Measurements from ENCODE around the gene MAML1. TPM values are rescaled to one million over a fixed set of nuclear protein-coding genes. Genes with fewer than 3 reads are reported as not detected.

Gene MAML1
- polyA plus RNA-seq, 1 of the 3 experiments (the other 2 are of a cell fraction) = 8.1 TPM

GRCh38 chr5:179720222-179720621 is 12.4 kb upstream of the MAML1 start:
- POLR2A ChIA-PET = no interaction called here
- DNase-seq = no peak
- Histone ChIP-seq H3K27me3 (ENCODE audit: insufficient read depth) (no peaks in the 10 kb centered on the region), H3K9ac (no peak overlapping the region), H3K4me3 (ENCODE audit: low read depth in 2 of 2, low read length in 1 of 2) (no peak overlapping the region), H3K9me3 (no peaks in the 10 kb centered on the region), H3F3A (replicated peaks; ENCODE audit: insufficient read depth) (peaks cover 34% of the 10 kb centered on the region), H4K20me1 (ENCODE audit: insufficient read depth) (0 out of 2 replicates have a peak, but pooled peaks cover 5% of the 10 kb centered on the region), H3K36me3 (replicated peaks in 1 of 2; ENCODE audit: control insufficient read depth in 1 of 2, insufficient read depth in 2 of 2, low read length in 1 of 2) (peaks cover 77 to 92% of the 10 kb centered on the region in 2 experiments), H3K4me1 (ENCODE audit: control insufficient read depth in 1 of 2, insufficient read depth in 2 of 2, low read depth in 1 of 2, low read length in 1 of 2) (no peaks in the 10 kb centered on the region), H3K27ac (ENCODE audit: low read depth in 2 of 2, low read length in 1 of 2) (no peak overlapping the region; a peak in 1 of 4 replicates), H3K4me2 (no peak overlapping the region), H3K79me2 (ENCODE audit: insufficient read depth) (peaks cover 70% of the 10 kb centered on the region), H2AFZ (ENCODE audit: low read depth) (no peak overlapping the region), H3K9me2 (no peaks in the 10 kb centered on the region)
- no peak for TF ChIP-seq EZH2phosphoT487 (IDR thresholded peaks at IDR 0.05; ENCODE audit: borderline replicate concordance, low read depth)
- WGBS (ENCODE audit: low lambda C conversion rate) = 84% methylated on average over 2 of the region's 2 CpGs
- CTCF ChIA-PET = interaction anchor here (1.4 to 1.7 kb wide), 2 partner anchors 12 to 18 kb away, joined by 4 read pairs; partner anchors contain the start of gene MAML1

GRCh38 chr5:179724163-179724562 is 8.5 kb upstream of the MAML1 start:
- peaks cover 48% of the 10 kb centered on the region for H3K79me2 ChIP-seq (ENCODE audit: insufficient read depth)
- no peaks in the 10 kb centered on the region for H3K27me3 ChIP-seq (ENCODE audit: insufficient read depth)
- WGBS (ENCODE audit: low lambda C conversion rate) = 98% methylated on average over 4 of the region's 4 CpGs
- no peak overlapping the region for H2AFZ ChIP-seq (ENCODE audit: low read depth)
- H3K4me2 ChIP-seq = no peak overlapping the region
- no peaks in the 10 kb centered on the region for H3K9me2 ChIP-seq
- H3F3A ChIP-seq (replicated peaks; ENCODE audit: insufficient read depth) = peaks cover 56% of the 10 kb centered on the region
- POLR2A ChIA-PET = interaction anchor here (0.6 kb wide), 1 partner anchor 9 kb away, joined by 4 read pairs; no protein-coding TSS in a partner anchor
- DNase-seq = no peak
- no peak overlapping the region for H3K9ac ChIP-seq
- TF ChIP-seq SMC3 (IDR thresholded peaks at IDR 0.05; ENCODE audit: low read depth, low read length) = no peak
- no peak for TF ChIP-seq NRF1 (IDR thresholded peaks at IDR 0.05; ENCODE audit: low read depth, low read length)
- no peak for TF ChIP-seq RFX5 (IDR thresholded peaks at IDR 0.05; ENCODE audit: low read length)
- no peak for TF ChIP-seq MEF2A (IDR thresholded peaks at IDR 0.05; ENCODE audit: borderline replicate concordance, low read depth)
- TF ChIP-seq RAD21 (IDR thresholded peaks at IDR 0.05; ENCODE audit: low read length) = no peak
- TF ChIP-seq MXI1 (IDR thresholded peaks at IDR 0.05; ENCODE audit: low read depth, low read length) = no peak
- TF ChIP-seq, protein P1, sequence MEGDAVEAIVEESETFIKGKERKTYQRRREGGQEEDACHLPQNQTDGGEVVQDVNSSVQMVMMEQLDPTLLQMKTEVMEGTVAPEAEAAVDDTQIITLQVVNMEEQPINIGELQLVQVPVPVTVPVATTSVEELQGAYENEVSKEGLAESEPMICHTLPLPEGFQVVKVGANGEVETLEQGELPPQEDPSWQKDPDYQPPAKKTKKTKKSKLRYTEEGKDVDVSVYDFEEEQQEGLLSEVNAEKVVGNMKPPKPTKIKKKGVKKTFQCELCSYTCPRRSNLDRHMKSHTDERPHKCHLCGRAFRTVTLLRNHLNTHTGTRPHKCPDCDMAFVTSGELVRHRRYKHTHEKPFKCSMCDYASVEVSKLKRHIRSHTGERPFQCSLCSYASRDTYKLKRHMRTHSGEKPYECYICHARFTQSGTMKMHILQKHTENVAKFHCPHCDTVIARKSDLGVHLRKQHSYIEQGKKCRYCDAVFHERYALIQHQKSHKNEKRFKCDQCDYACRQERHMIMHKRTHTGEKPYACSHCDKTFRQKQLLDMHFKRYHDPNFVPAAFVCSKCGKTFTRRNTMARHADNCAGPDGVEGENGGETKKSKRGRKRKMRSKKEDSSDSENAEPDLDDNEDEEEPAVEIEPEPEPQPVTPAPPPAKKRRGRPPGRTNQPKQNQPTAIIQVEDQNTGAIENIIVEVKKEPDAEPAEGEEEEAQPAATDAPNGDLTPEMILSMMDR (IDR thresholded peaks at IDR 0.05) = no peak
- no peak for TF ChIP-seq NFIC (IDR thresholded peaks at IDR 0.05; ENCODE audit: borderline replicate concordance)
- no peak for TF ChIP-seq TEAD4 (IDR thresholded peaks at IDR 0.05; ENCODE audit: borderline replicate concordance, insufficient read depth)
- TF ChIP-seq CHD2 (IDR thresholded peaks at IDR 0.05; ENCODE audit: low read length, partially characterized antibody) = no peak
- no peak for TF ChIP-seq JUND (IDR thresholded peaks at IDR 0.05)
- TF ChIP-seq, protein P2, sequence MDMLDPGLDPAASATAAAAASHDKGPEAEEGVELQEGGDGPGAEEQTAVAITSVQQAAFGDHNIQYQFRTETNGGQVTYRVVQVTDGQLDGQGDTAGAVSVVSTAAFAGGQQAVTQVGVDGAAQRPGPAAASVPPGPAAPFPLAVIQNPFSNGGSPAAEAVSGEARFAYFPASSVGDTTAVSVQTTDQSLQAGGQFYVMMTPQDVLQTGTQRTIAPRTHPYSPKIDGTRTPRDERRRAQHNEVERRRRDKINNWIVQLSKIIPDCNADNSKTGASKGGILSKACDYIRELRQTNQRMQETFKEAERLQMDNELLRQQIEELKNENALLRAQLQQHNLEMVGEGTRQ (IDR thresholded peaks at IDR 0.05; ENCODE audit: borderline replicate concordance, low read depth, low read length) = no peak
- TF ChIP-seq EP300 (IDR thresholded peaks at IDR 0.05; ENCODE audit: borderline replicate concordance in 1 of 2, low read depth in 1 of 2, low read length in 1 of 2) = no peak
- no peak for TF ChIP-seq ZBTB33 (IDR thresholded peaks at IDR 0.05; ENCODE audit: borderline replicate concordance, low read depth)
- TF ChIP-seq EZH2phosphoT487 (IDR thresholded peaks at IDR 0.05; ENCODE audit: borderline replicate concordance, low read depth) = no peak
- TF ChIP-seq, protein P3, sequence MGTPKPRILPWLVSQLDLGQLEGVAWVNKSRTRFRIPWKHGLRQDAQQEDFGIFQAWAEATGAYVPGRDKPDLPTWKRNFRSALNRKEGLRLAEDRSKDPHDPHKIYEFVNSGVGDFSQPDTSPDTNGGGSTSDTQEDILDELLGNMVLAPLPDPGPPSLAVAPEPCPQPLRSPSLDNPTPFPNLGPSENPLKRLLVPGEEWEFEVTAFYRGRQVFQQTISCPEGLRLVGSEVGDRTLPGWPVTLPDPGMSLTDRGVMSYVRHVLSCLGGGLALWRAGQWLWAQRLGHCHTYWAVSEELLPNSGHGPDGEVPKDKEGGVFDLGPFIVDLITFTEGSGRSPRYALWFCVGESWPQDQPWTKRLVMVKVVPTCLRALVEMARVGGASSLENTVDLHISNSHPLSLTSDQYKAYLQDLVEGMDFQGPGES (IDR thresholded peaks at IDR 0.05; ENCODE audit: low read depth, low read length) = no peak
- TF ChIP-seq, protein P4, sequence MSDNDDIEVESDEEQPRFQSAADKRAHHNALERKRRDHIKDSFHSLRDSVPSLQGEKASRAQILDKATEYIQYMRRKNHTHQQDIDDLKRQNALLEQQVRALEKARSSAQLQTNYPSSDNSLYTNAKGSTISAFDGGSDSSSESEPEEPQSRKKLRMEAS (IDR thresholded peaks at IDR 0.05; ENCODE audit: low read depth) = no peak
- 0 out of 2 replicates have a peak, but pooled peaks cover 5% of the 10 kb centered on the region for H4K20me1 ChIP-seq (ENCODE audit: insufficient read depth)
- no peak overlapping the region for H3K4me3 ChIP-seq (ENCODE audit: low read depth in 2 of 2, low read length in 1 of 2)
- H3K9me3 ChIP-seq = no peaks in the 10 kb centered on the region
- no peaks in the 10 kb centered on the region for H3K4me1 ChIP-seq (ENCODE audit: control insufficient read depth in 1 of 2, insufficient read depth in 2 of 2, low read depth in 1 of 2, low read length in 1 of 2)
- no peak overlapping the region for H3K27ac ChIP-seq (ENCODE audit: low read depth in 2 of 2, low read length in 1 of 2)
- CTCF ChIA-PET = interaction anchor here (0.7 kb wide), 1 partner anchor 21 kb away, joined by 4 read pairs; no protein-coding TSS in a partner anchor
- peaks cover 81 to 98% of the 10 kb centered on the region in 2 experiments for H3K36me3 ChIP-seq (replicated peaks in 1 of 2; ENCODE audit: control insufficient read depth in 1 of 2, insufficient read depth in 2 of 2, low read length in 1 of 2)

Measured in SK-N-SH (cell line).